KOPT-K1 (cell line): ENCODE data around the gene SPON1.
"Not testable (repeated sequence)": the region's sequence is repeated elsewhere in the genome, so short reads cannot be mapped to it uniquely, and the experiment has no call there.

Source experiments
- H3K27ac ChIP-seq: fragments of 200-600 bp; sonication (generic); 2 replicates; pipeline ENCODE4 v1.5.1; 2016; ENCODE audit warnings: antibody characterized with exemption, mild to moderate bottlenecking, low read depth, low read length; ENCODE audit not compliant: poor library complexity, severe bottlenecking
- H3K36me3 ChIP-seq: fragments of 200-600 bp; sonication (generic); 2 replicates; pipeline ENCODE4 v1.5.1; 2017; ENCODE audit warnings: antibody characterized with exemption, mild to moderate bottlenecking, low read length, moderate library complexity; ENCODE audit not compliant: insufficient read depth
- H3K9me3 ChIP-seq: fragments of 200-600 bp; sonication (generic); 2 replicates; pipeline ENCODE4 v1.5.1; 2017; ENCODE audit warnings: antibody characterized with exemption, low read length, mild to moderate bottlenecking; ENCODE audit not compliant: insufficient read depth, poor library complexity, severe bottlenecking

Gene SPON1

DNA sequence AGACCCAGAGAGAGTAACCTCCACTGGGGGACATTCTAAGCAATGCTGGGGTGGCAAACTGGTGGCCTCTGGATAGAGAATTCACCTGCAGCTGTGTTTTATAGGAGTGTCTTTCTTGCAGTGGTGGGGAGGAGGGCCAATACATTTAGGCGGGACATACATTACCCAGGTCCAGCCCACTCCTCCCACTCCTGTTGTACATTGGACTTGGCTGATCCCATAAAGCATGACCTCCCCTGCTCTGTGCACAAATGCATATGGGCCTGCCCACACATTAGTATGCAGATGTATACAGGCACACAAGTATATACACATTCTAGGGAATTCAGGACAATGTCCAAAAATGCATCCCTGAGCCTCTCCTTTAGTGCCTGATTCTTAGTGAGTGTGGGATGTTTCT, 297.4 kb downstream of the SPON1 start:
- Histone ChIP-seq H3K36me3 (peaks cover 5% of the 10 kb centered on the region; the same call in 1 of the 2 replicates), H3K9me3 (no peaks in the 10 kb centered on the region), H3K27ac (no peak overlapping the region)

DNA sequence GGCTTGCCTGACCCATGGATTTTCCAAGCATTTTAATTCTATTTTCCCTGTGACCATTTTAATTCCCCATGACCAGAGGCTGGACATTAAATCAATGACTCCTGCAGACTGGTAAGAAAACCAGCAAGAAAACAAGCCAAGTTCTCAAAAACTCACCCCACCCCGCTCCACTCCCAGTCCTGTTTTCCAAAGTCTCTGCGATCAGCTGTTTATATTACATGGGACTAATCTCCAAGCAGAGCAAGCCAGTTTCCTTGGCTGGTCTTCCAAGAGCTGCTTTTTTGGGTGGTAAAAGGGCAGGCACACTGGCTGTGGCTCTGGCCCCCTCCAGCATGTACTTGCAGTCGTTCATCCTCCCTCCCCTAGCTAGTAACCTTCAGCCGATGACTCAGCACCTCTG, 298.5 kb downstream of the SPON1 start:
- Histone ChIP-seq H3K9me3 (no peaks in the 10 kb centered on the region), H3K27ac (no peak overlapping the region), H3K36me3 (peaks cover 17% of the 10 kb centered on the region)

DNA sequence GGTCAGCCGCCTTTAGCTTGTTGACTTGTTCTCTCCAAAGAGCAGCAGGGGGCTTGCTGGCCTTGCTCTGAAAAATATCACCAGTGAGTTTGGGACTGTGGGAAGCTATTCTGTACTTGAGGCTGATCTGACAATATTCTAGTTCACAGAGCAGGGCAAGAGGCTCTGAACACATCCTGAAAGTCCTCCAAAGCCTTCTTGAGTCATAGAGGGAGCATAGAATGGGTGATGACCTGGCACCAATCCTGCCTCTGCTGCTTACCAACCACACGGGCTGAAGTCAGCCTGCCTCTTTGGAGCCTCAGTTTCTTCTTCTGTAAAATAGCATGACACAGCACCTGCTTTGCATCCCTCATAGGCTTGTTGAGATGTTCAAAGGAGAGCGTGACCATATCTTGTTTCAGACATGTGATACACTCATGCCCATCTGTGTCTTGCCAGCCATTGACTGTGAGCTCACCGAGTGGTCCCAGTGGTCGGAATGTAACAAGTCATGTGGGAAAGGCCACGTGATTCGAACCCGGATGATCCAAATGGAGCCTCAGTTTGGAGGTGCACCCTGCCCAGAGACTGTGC, 299.8 kb downstream of the SPON1 start:
- Histone ChIP-seq H3K9me3 (no peaks in the 10 kb centered on the region), H3K27ac (no peak overlapping the region), H3K36me3 (peaks cover 26% of the 10 kb centered on the region)

DNA sequence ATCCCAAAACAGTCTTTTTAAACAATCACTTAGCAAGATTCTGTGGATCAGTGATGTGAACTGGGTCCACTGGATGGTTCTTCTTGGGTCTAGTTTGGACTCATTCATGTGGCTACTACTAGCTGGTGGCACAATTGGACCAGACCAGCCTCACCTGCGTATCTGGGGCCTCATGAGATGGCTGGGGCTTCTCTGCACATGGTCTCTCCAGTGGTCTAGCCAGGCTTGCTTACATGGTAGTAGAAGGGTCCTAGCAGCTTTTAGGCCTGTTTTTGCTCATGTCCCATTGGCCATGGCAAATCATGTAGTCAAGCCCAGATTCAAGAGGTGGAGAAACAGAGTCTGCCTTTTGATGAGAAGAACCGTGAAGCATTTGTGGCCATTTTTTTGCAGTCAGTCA, 302.4 kb downstream of the SPON1 start:
- Histone ChIP-seq H3K27ac (no peak overlapping the region), H3K9me3 (no peaks in the 10 kb centered on the region), H3K36me3 (peaks cover 33% of the 10 kb centered on the region)

DNA sequence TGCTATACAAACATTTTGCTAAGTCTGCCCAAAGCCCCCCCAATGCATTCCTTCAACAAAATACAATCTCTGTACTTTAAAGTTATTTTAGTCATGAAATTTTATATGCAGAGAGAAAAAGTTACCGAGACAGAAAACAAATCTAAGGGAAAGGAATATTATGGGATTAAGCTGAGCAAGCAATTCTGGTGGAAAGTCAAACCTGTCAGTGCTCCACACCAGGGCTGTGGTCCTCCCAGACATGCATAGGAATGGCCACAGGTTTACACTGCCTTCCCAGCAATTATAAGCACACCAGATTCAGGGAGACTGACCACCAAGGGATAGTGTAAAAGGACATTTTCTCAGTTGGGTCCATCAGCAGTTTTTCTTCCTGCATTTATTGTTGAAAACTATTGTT, 304.1 kb downstream of the SPON1 start:
- H3K9me3 ChIP-seq = no peaks in the 10 kb centered on the region
- peaks cover 33% of the 10 kb centered on the region for H3K36me3 ChIP-seq
- no peak overlapping the region for H3K27ac ChIP-seq

DNA sequence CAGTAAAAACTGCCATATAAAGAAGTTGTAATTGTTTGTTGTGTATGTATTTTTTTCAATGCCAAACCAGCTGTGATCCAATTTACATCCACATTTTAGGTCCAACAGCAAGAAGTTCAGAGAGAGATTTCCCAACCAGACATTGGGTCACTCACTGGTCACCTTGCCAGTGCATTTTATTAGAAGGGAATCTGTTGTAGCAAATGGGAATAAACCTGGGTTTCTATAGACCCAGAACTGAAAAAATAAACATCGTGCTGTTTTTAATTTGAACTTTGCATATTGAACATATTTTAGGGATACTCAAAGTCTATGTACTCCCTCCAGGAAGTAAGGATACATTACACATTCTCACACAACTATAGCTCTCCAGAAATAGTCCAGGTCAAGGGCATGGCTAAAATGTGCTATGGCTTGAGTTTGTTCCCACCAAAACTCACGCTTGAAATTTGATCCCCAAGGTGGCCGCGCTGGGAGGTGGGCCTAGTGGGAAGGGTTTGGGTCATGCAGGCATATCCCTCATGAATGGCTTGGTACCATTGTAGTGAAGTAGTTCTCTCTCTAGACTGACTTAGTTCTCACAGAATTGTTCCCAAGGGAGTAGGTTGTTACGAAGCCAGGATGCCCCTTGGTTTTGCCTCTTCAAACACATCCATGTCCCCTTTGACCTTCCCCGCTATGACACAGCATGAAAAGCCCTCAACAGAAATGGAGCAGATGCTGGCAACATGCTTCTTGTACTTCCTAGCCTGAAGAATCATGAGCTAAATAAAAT, 305.5 kb downstream of the SPON1 start:
- peaks cover 33% of the 10 kb centered on the region for H3K36me3 ChIP-seq
- no peaks in the 10 kb centered on the region for H3K9me3 ChIP-seq
- H3K27ac ChIP-seq = no peak overlapping the region

- peaks cover 37% of the 10 kb centered on the region for H3K36me3 ChIP-seq
- peak overlapping the region; percentile 55 for H3K27ac ChIP-seq
- H3K9me3 ChIP-seq = no peaks in the 10 kb centered on the region
Observed at GRCh38 chr11:14269692-14270573, 307.4 kb downstream of the SPON1 start.

GRCh38 chr11:14270690-14271542, 308.4 kb downstream of the SPON1 start:
- H3K27ac ChIP-seq = peak overlapping the region; percentile 55
- peaks cover 34% of the 10 kb centered on the region for H3K36me3 ChIP-seq
- no peaks in the 10 kb centered on the region for H3K9me3 ChIP-seq

GRCh38 chr11:14273895-14274294, 311.4 kb downstream of the SPON1 start:
- Histone ChIP-seq H3K27ac (no peak overlapping the region), H3K9me3 (no peaks in the 10 kb centered on the region), H3K36me3 (peaks cover 30% of the 10 kb centered on the region)

- Histone ChIP-seq H3K27ac (no peak overlapping the region), H3K9me3 (no peaks in the 10 kb centered on the region), H3K36me3 (peaks cover 41% of the 10 kb centered on the region)
Observed at GRCh38 chr11:14275076-14275475, 312.6 kb downstream of the SPON1 start.

- H3K9me3 ChIP-seq, H3K27ac ChIP-seq: not testable (repeated sequence)
- peaks cover 63% of the 10 kb centered on the region for H3K36me3 ChIP-seq
Observed at GRCh38 chr11:14278869-14279268, 316.3 kb downstream of the SPON1 start.

- Histone ChIP-seq H3K36me3 (peaks cover 88% of the 10 kb centered on the region), H3K27ac (no peak overlapping the region), H3K9me3 (no peaks in the 10 kb centered on the region)
Observed at GRCh38 chr11:14288189-14288935, 325.8 kb downstream of the SPON1 start.

DNA sequence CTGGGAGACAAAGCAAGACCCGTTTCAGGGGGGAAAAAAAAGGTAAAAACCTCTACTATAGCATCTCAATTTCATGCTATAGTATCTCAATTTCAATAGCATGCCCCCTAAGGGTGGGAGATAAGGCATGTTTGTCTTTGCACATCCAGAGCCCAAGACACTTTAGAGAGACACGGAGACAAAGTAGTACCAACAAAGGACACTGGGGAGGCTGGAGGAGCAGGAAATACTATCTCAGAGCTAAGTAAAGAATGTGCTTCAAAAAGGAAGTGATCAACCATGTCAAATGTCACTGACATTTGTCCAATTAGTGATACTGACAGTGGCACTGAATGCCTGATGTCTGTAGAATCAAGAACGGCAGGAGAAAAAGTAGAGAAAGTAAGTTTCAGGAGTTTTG, 327.9 kb downstream of the SPON1 start:
- peaks cover 89% of the 10 kb centered on the region for H3K36me3 ChIP-seq
- no peak overlapping the region for H3K27ac ChIP-seq
- H3K9me3 ChIP-seq = no peaks in the 10 kb centered on the region

GRCh38 chr11:14299921-14300320, 337.4 kb downstream of the SPON1 start:
- H3K27ac ChIP-seq = no peak overlapping the region
- peaks cover 4% of the 10 kb centered on the region; the same call in 1 of the 2 replicates for H3K36me3 ChIP-seq
- no peaks in the 10 kb centered on the region for H3K9me3 ChIP-seq
